Measurements from ENCODE around the gene CBY1. TPM values are rescaled to one million over a fixed set of nuclear protein-coding genes. Genes with fewer than 3 reads are reported as not detected.
A peak's percentile ranks its signal among the peaks of the same experiment; 100 is the strongest.

CBY1 gene
- total and polyA plus RNA-seq, 12 donors = 23.8 to 96.0 (median 46.9) TPM

- Histone ChIP-seq H3K9me3 (replicated peaks in 1 of 3) (no peaks in the 10 kb centered on the region), H3K27ac (no peak overlapping the region), H3K4me3 (no peak overlapping the region), H3K27me3 (no peaks in the 10 kb centered on the region), H3K4me1 (replicated peaks in 1 of 2) (peaks cover 18 to 43% of the 10 kb centered on the region in 2 donors), H3K36me3 (replicated peaks in 1 of 2) (peaks cover 0 to 8% of the 10 kb centered on the region in 2 donors)
- intact Hi-C loops (cut with DNase I) = no loop called here
- WGBS, 4 donors = 65 to 74% (median 67%) methylated on average over 3 of the region's 3 CpGs
- TF ChIP-seq CTCF (IDR thresholded peaks at IDR 0.05) (no peak), POLR2A (IDR thresholded peaks at IDR 0.05) (no peak)
- no peak for DNase-seq
Observed at GRCh38 chr22:38694940-38695339, 38.5 kb downstream of the CBY1 start.

- Histone ChIP-seq H3K36me3 (replicated peaks in 1 of 2) (peaks cover 0 to 6% of the 10 kb centered on the region in 2 donors), H3K4me3 (no peak overlapping the region), H3K27me3 (no peaks in the 10 kb centered on the region), H3K9me3 (replicated peaks in 1 of 3) (no peaks in the 10 kb centered on the region), H3K4me1 (replicated peaks in 1 of 2) (peaks cover 18 to 48% of the 10 kb centered on the region in 2 donors), H3K27ac (peak overlapping the region in 3 of 5 donors; percentile 49 to 99 (median 79))
- intact Hi-C loops (cut with DNase I) = no loop called here
- DNase-seq = peak in 5 of 7 donors; percentile 57 to 76 (median 69)
- 21 to 33% (median 27%) methylated on average over 3 of the region's 3 CpGs for WGBS, 4 donors
- TF ChIP-seq CTCF (IDR thresholded peaks at IDR 0.05) (no peak), POLR2A (IDR thresholded peaks at IDR 0.05) (no peak)
Observed at GRCh38 chr22:38696606-38697424, 40.4 kb downstream of the CBY1 start.

GRCh38 chr22:38697425-38698089, 41.1 kb downstream of the CBY1 start:
- DNase-seq = peak in 3 of 7 donors; percentile 48 to 51 (median 48)
- H3K27ac ChIP-seq = peak overlapping the region in 3 of 5 donors; percentile 49 to 99 (median 79)
- H3K4me3 ChIP-seq = no peak overlapping the region
- TF ChIP-seq POLR2A (IDR thresholded peaks at IDR 0.05) (no peak), CTCF (IDR thresholded peaks at IDR 0.05) (no peak)
- intact Hi-C loops (cut with DNase I) = no loop called here
- H3K4me1 ChIP-seq (replicated peaks in 1 of 2) = peaks cover 18 to 48% of the 10 kb centered on the region in 2 donors
- H3K27me3 ChIP-seq = no peaks in the 10 kb centered on the region
- no peaks in the 10 kb centered on the region for H3K9me3 ChIP-seq (replicated peaks in 1 of 3)
- H3K36me3 ChIP-seq (replicated peaks in 1 of 2) = no peaks in the 10 kb centered on the region
- WGBS, 4 donors = 72 to 86% (median 75%) methylated on average over 8 of the region's 8 CpGs

DNA sequence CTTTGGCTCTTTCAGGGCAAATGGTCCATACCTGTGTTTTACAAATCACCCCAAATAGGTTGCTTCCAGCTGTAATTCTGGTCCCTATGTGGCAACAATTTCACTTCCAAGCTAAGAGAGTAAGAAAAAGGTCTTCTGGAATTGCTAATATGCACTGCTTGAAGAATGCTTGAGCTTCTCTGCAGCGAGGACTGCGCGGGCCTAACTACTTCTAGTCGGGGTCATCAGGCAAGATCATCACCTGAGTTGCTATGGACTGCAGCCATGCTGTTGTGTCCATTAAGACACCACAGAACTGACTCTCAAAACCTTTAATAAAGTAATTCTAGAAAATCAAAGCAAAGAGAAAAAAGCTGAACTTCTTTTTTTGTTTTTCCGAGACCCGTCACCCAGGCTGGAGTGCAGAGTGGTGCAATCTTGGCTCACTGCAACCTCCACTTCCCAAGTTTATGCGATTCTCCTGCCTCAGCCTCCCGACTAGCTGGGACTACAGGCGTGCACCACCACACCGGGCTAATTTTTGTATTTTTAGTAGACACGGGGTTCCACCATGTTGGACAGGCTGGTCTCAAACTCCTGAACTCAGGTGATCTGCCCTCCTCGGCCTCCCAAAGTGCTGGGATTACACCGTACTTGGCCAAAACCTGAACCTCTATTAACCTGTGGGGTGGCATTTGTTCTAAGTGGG, 42.1 kb downstream of the CBY1 start:
- Histone ChIP-seq H3K4me1 (replicated peaks in 1 of 2) (peaks cover 18 to 48% of the 10 kb centered on the region in 2 donors), H3K9me3 (replicated peaks in 1 of 3) (no peaks in the 10 kb centered on the region), H3K4me3 (peak overlapping the region in 1 of 4 donors; percentile 86), H3K27ac (peak overlapping the region in 4 of 5 donors; percentile 1 to 100 (median 98)), H3K27me3 (no peaks in the 10 kb centered on the region), H3K36me3 (replicated peaks in 1 of 2) (no peaks in the 10 kb centered on the region)
- no peak for DNase-seq
- TF ChIP-seq POLR2A (IDR thresholded peaks at IDR 0.05) (no peak), CTCF (IDR thresholded peaks at IDR 0.05) (no peak)
- 91 to 96% (median 94%) methylated on average over 13 of the region's 13 CpGs for WGBS, 4 donors
- intact Hi-C loops (cut with DNase I) = no loop called here
